OCI-LY3 (cell line): ENCODE results near the gene HDDC2.

Experiments used
- H2AFZ ChIP-seq: fragments of 200-600, 300-600 bp; shearing (Covaris generic); 2 replicates; pipeline ENCODE4 v1.6.0; 2014; ENCODE audit warnings: antibody characterized with exemption, low read depth, low read length
- H3K27ac ChIP-seq: fragments of 200-600, 300-600 bp; sonication (generic); 2 replicates; pipeline ENCODE4 v1.5.1; 2014; ENCODE audit warnings: mild to moderate bottlenecking, low read length, moderate library complexity, mixed read lengths
- H3K27me3 ChIP-seq: fragments of 200-600, 300-600 bp; sonication (generic); 2 replicates; pipeline ENCODE4 v1.6.1; 2014; ENCODE audit warnings: low read depth, low read length, mixed read lengths
- H3K36me3 ChIP-seq: fragments of 200-600, 300-600 bp; sonication (generic); replicated peaks from 2 replicates; pipeline ENCODE3; 2014; ENCODE audit warnings: low read depth, low read length, mixed read lengths
- H3K4me1 ChIP-seq: fragments of 300-600, 200-600 bp; sonication (generic); 2 replicates; pipeline ENCODE4 v1.6.1; 2014; ENCODE audit warnings: low read length, mixed read lengths
- H3K4me2 ChIP-seq: fragments of 200-600, 300-600 bp; sonication (generic); 2 replicates; pipeline ENCODE4 v1.6.1; 2014; ENCODE audit warnings: low read length, mixed read lengths
- H3K4me3 ChIP-seq: fragments of 300-600, 200-600 bp; sonication (generic); 2 replicates; pipeline ENCODE4 v1.5.1; 2014; ENCODE audit warnings: antibody characterized with exemption, mild to moderate bottlenecking, low read length, moderate library complexity
- H3K79me2 ChIP-seq: fragments of 300-600, 200-600 bp; shearing (Covaris generic); 2 replicates; pipeline ENCODE4 v1.6.1; 2014; ENCODE audit warnings: mild to moderate bottlenecking, low read length, mixed read lengths
- H3K9ac ChIP-seq: fragments of 300-600, 200-600 bp; shearing (Covaris generic); 2 replicates; pipeline ENCODE4 v1.6.0; 2014; ENCODE audit warnings: mild to moderate bottlenecking, low read length, moderate library complexity
- H3K9me3 ChIP-seq: fragments of 200-600, 300-600 bp; shearing (Covaris generic); 2 replicates; pipeline ENCODE4 v1.6.1; 2014; ENCODE audit warnings: low read length, mixed read lengths; ENCODE audit not compliant: insufficient read depth
- H4K20me1 ChIP-seq: fragments of 200-600, 300-600 bp; sonication (generic); 2 replicates; pipeline ENCODE4 v1.6.1; 2016; ENCODE audit warnings: low read length, mixed read lengths; ENCODE audit not compliant: insufficient read depth
- CTCF ChIP-seq: fragments of 200-600, 300-600 bp; sonication (generic); IDR thresholded peaks from 2 replicates; pipeline ENCODE4 v1.5.1; 2014; ENCODE audit warnings: antibody characterized with exemption, low read length, low read depth
- EZH2phosphoT487 ChIP-seq: fragments of 200-600 bp; shearing (Covaris generic); IDR thresholded peaks from 2 replicates; pipeline ENCODE4 v1.6.1; 2018; ENCODE audit warnings: antibody characterized with exemption, mixed run types, low read depth

Gene HDDC2

GRCh38 chr6:125254321-125254720 lies 47.4 kb downstream of the HDDC2 start:
- Histone ChIP-seq H3K79me2 (no peaks in the 10 kb centered on the region), H3K9me3 (no peaks in the 10 kb centered on the region), H3K36me3 (no peaks in the 10 kb centered on the region), H3K4me2 (no peak overlapping the region), H3K9ac (no peak overlapping the region), H3K27ac (no peak overlapping the region), H3K27me3 (no peaks in the 10 kb centered on the region), H4K20me1 (no peaks in the 10 kb centered on the region), H3K4me1 (peaks cover 21% of the 10 kb centered on the region), H3K4me3 (no peak overlapping the region), H2AFZ (no peak overlapping the region)
- TF ChIP-seq CTCF: no peak
- no peak for TF ChIP-seq EZH2phosphoT487

- H3K36me3 ChIP-seq: no peaks in the 10 kb centered on the region
- H3K4me3 ChIP-seq: no peak overlapping the region
- TF ChIP-seq EZH2phosphoT487: no peak
- TF ChIP-seq CTCF: no peak
- no peaks in the 10 kb centered on the region for H3K79me2 ChIP-seq
- H3K27me3 ChIP-seq: no peaks in the 10 kb centered on the region
- H3K9me3 ChIP-seq: no peaks in the 10 kb centered on the region
- no peak overlapping the region for H3K27ac ChIP-seq
- no peak overlapping the region for H2AFZ ChIP-seq
- no peak overlapping the region for H3K4me2 ChIP-seq
- H3K4me1 ChIP-seq: peaks cover 17% of the 10 kb centered on the region
- H4K20me1 ChIP-seq: no peaks in the 10 kb centered on the region
- no peak overlapping the region for H3K9ac ChIP-seq
Measured at GRCh38 chr6:125253881-125254280, 47.9 kb downstream of the HDDC2 start.

GRCh38 chr6:125252891-125253290 lies 48.9 kb downstream of the HDDC2 start:
- Histone ChIP-seq H4K20me1 (no peaks in the 10 kb centered on the region), H3K27ac (no peak overlapping the region), H3K79me2 (no peaks in the 10 kb centered on the region), H3K9ac (no peak overlapping the region), H3K4me3 (no peak overlapping the region), H3K4me1 (peaks cover 12% of the 10 kb centered on the region), H3K36me3 (no peaks in the 10 kb centered on the region), H3K4me2 (no peak overlapping the region), H3K27me3 (no peaks in the 10 kb centered on the region), H3K9me3 (no peaks in the 10 kb centered on the region), H2AFZ (no peak overlapping the region)
- TF ChIP-seq EZH2phosphoT487 (no peak), CTCF (no peak)

GRCh38 chr6:125251516-125252220 lies 50.1 kb downstream of the HDDC2 start:
- H3K4me2 ChIP-seq: peak overlapping the region; percentile 65
- no peaks in the 10 kb centered on the region for H3K79me2 ChIP-seq
- peak overlapping the region; percentile 68 for H2AFZ ChIP-seq
- no peaks in the 10 kb centered on the region for H3K9me3 ChIP-seq
- H3K27ac ChIP-seq: no peak overlapping the region
- peaks cover 12% of the 10 kb centered on the region for H3K4me1 ChIP-seq
- TF ChIP-seq CTCF: no peak
- TF ChIP-seq EZH2phosphoT487: no peak
- 0 out of 2 replicates have a peak overlapping the region, but pooled peaks have one; percentile 6 for H3K9ac ChIP-seq
- peak overlapping the region; percentile 53 for H3K4me3 ChIP-seq
- no peaks in the 10 kb centered on the region for H4K20me1 ChIP-seq
- H3K27me3 ChIP-seq: no peaks in the 10 kb centered on the region
- H3K36me3 ChIP-seq: no peaks in the 10 kb centered on the region
